GM23248 (cell line): ENCODE data around the gene SCN1B.

Experiments
- EZH2 ChIP-seq: fragments of 200-600 bp; sonication (generic); IDR thresholded peaks from 2 replicates; pipeline ENCODE4 v1.6.1; 2018; ENCODE audit warnings: antibody characterized with exemption, mild to moderate bottlenecking; ENCODE audit not compliant: insufficient read depth, poor library complexity, severe bottlenecking
- EZH2phosphoT487 ChIP-seq: fragments of 200-600 bp; sonication (generic); IDR thresholded peaks from 2 replicates; pipeline ENCODE4 v1.6.1; 2018; ENCODE audit warnings: antibody characterized with exemption, moderate library complexity, mild to moderate bottlenecking, low read depth; ENCODE audit not compliant: insufficient read depth

- TF ChIP-seq EZH2 (no peak), EZH2phosphoT487 (no peak)
These were observed 47.3 kb downstream of the SCN1B start for GRCh38 chr19:35077411-35078223.
